HepG2 (cell line): ENCODE data around the gene CFAP221. TPM values are rescaled to one million over a fixed set of nuclear protein-coding genes. Genes with fewer than 3 reads are reported as not detected.

Source experiments
- ATF3 ChIP-seq: sonication (generic); formaldehyde crosslinking; IDR thresholded peaks from 2 replicates; pipeline ENCODE4 v1.4.0; 2020; ENCODE audit warnings: missing genetic modification reagents
- CCDC6 ChIP-seq: sonication (generic); formaldehyde crosslinking; IDR thresholded peaks from 2 replicates; pipeline ENCODE4 v1.8.1; 2022; ENCODE audit warnings: mild to moderate bottlenecking, missing genetic modification reagents, moderate library complexity
- CHCHD3 ChIP-seq: sonication (generic); formaldehyde crosslinking; IDR thresholded peaks from 2 replicates; pipeline ENCODE4 v1.8.0; 2022; ENCODE audit warnings: mild to moderate bottlenecking, missing genetic modification reagents, moderate library complexity
- DBP ChIP-seq: sonication (generic); formaldehyde crosslinking; IDR thresholded peaks from 2 replicates; pipeline ENCODE4 v1.4.0; 2020; ENCODE audit warnings: missing genetic modification reagents; ENCODE audit errors: not compliant biosample characterization
- FOXK2 ChIP-seq: fragments of 450-650 bp; IDR thresholded peaks from 2 replicates; pipeline ENCODE4 v1.6.1; 2016
- HDAC2 ChIP-seq: sonication (generic); formaldehyde crosslinking; IDR thresholded peaks from 2 replicates; pipeline ENCODE4 v1.4.0; 2020; ENCODE audit warnings: missing genetic modification reagents
- LCORL ChIP-seq, 2 experiments: fragments of 450-650 bp in 1 of 2; sonication (generic) in 1 of 2; formaldehyde crosslinking in 1 of 2; IDR thresholded peaks; 2 replicates each; pipeline versions ENCODE4 v1.5.0 to v1.6.1; 2017 to 2020; ENCODE audit warnings: antibody characterized with exemption in 1 of 2, missing genetic modification reagents in 1 of 2
- MTA1 ChIP-seq: sonication (generic); formaldehyde crosslinking; IDR thresholded peaks from 2 replicates; pipeline ENCODE4 v1.4.0; 2020; ENCODE audit warnings: missing genetic modification reagents, mild to moderate bottlenecking, borderline replicate concordance
- ONECUT2 ChIP-seq: sonication (generic); formaldehyde crosslinking; IDR thresholded peaks from 2 replicates; pipeline ENCODE4 v1.4.0; 2020; ENCODE audit warnings: missing genetic modification reagents
- RORA ChIP-seq: sonication (generic); formaldehyde crosslinking; IDR thresholded peaks from 2 replicates; pipeline ENCODE4 v1.5.0; 2020; ENCODE audit warnings: mild to moderate bottlenecking, missing genetic modification reagents, moderate library complexity
- ZFX ChIP-seq: sonication (generic); formaldehyde crosslinking; IDR thresholded peaks from 2 replicates; pipeline ENCODE4 v1.4.0; 2020; ENCODE audit warnings: mild to moderate bottlenecking, low read depth, missing genetic modification reagents, moderate library complexity
- ZKSCAN5 ChIP-seq: sonication (generic); formaldehyde crosslinking; IDR thresholded peaks from 2 replicates; pipeline ENCODE4 v1.5.1; 2020; ENCODE audit warnings: mild to moderate bottlenecking, missing genetic modification reagents
- ZNF3 ChIP-seq: IDR thresholded peaks from 2 replicates; pipeline ENCODE4 v1.7.0; 2017; ENCODE audit warnings: inconsistent platforms
- ZNF460 ChIP-seq: sonication (generic); formaldehyde crosslinking; IDR thresholded peaks from 2 replicates; pipeline ENCODE4 v1.5.1; 2020; ENCODE audit warnings: missing genetic modification reagents, mild to moderate bottlenecking, borderline replicate concordance
- ZNF724P ChIP-seq: sonication (generic); formaldehyde crosslinking; IDR thresholded peaks from 2 replicates; pipeline ENCODE4 v1.8.0; 2022; ENCODE audit warnings: missing genetic modification reagents, borderline replicate concordance
- ZNF788 ChIP-seq: sonication (generic); formaldehyde crosslinking; IDR thresholded peaks from 2 replicates; pipeline ENCODE4 v1.5.0; 2020; ENCODE audit warnings: mild to moderate bottlenecking, missing genetic modification reagents, borderline replicate concordance
- polyA plus RNA-seq, 8 experiments: library from polyadenylated mRNA; depleted of rRNA in 3 of 8; stranded (reverse) in 7 of 8; unstranded in 1 of 8; fragments of >200 nt; fragmentation: Illumina TruSeq in 4 of 8; extraction: Trizol in 4 of 8; gene quantifications; 2 replicates each; pipeline versions ENCODE4 v1.2.1 to v1.2.3, GENCODE V29; 2011 to 2016; ENCODE audit warnings: low read depth in 4 of 8, missing spikeins in 1 of 8, mixed read lengths in 1 of 8; ENCODE audit not compliant: insufficient read depth in 1 of 8
- total RNA-seq, 5 experiments: library from RNA; depleted of rRNA; stranded (reverse); fragments of >200 nt; fragmentation: Illumina TruSeq; extraction: Trizol; gene quantifications; 2 replicates each; pipeline ENCODE4 v1.2.3, GENCODE V29; 2016; ENCODE audit warnings: low read depth in 1 of 5
- TF ChIP-seq, protein P1 (sequence below): sonication (generic); formaldehyde crosslinking; IDR thresholded peaks from 2 replicates; pipeline ENCODE4 v1.8.1; 2023; ENCODE audit warnings: missing genetic modification reagents, mild to moderate bottlenecking, borderline replicate concordance
- TF ChIP-seq, protein P2 (sequence below): sonication (generic); formaldehyde crosslinking; IDR thresholded peaks from 2 replicates; pipeline ENCODE4 v1.5.0; 2020; ENCODE audit warnings: missing genetic modification reagents
- TF ChIP-seq, protein P3 (sequence below): sonication (generic); formaldehyde crosslinking; IDR thresholded peaks from 2 replicates; pipeline ENCODE4 v1.5.0; 2020; ENCODE audit warnings: missing genetic modification reagents, mild to moderate bottlenecking, borderline replicate concordance
- TF ChIP-seq, protein P4 (sequence below): IDR thresholded peaks from 2 replicates; pipeline ENCODE4 v1.6.1; 2018; ENCODE audit warnings: missing genetic modification reagents
- TF ChIP-seq, protein P5 (sequence below): sonication (generic); formaldehyde crosslinking; conservative IDR thresholded peaks from 2 replicates; pipeline ENCODE4 v1.8.1; 2023; ENCODE audit warnings: missing genetic modification reagents

CFAP221 gene
- total and polyA plus RNA-seq, 2 of the 13 experiments (the other 11 are each of a cell fraction or from before 2014, with no cell fraction given), result not detected

GRCh38 chr2:119544075-119544938, at the start of gene CFAP221 (continued):
- TF ChIP-seq, protein P1, sequence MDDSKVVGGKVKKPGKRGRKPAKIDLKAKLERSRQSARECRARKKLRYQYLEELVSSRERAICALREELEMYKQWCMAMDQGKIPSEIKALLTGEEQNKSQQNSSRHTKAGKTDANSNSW (CRISPR knock-in tag), result no peak
- TF ChIP-seq, protein P2, sequence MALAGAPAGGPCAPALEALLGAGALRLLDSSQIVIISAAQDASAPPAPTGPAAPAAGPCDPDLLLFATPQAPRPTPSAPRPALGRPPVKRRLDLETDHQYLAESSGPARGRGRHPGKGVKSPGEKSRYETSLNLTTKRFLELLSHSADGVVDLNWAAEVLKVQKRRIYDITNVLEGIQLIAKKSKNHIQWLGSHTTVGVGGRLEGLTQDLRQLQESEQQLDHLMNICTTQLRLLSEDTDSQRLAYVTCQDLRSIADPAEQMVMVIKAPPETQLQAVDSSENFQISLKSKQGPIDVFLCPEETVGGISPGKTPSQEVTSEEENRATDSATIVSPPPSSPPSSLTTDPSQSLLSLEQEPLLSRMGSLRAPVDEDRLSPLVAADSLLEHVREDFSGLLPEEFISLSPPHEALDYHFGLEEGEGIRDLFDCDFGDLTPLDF (CRISPR knock-in tag), result peak; percentile 65; the same call in 1 of the 2 replicates
- 0 out of 2 replicates have a peak, but pooled peaks have one; percentile 28 for TF ChIP-seq ZNF724P
- TF ChIP-seq, protein P3, sequence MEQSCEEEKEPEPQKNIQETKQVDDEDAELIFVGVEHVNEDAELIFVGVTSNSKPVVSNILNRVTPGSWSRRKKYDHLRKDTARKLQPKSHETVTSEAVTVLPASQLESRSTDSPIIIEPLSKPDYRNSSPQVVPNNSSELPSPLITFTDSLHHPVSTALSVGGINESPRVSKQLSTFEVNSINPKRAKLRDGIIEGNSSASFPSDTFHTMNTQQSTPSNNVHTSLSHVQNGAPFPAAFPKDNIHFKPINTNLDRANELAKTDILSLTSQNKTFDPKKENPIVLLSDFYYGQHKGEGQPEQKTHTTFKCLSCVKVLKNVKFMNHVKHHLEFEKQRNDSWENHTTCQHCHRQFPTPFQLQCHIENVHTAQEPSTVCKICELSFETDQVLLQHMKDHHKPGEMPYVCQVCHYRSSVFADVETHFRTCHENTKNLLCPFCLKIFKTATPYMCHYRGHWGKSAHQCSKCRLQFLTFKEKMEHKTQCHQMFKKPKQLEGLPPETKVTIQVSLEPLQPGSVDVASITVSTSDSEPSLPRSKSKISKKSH (CRISPR knock-in tag), result no peak
- TF ChIP-seq ZNF3 (CRISPR knock-in tag), result no peak
- no peak for TF ChIP-seq ZNF460 (CRISPR knock-in tag)
- TF ChIP-seq ATF3 (CRISPR knock-in tag), result no peak
- 0 out of 2 replicates have a peak, but pooled peaks have one; percentile 9 for TF ChIP-seq HDAC2 (CRISPR knock-in tag)
- peak; percentile 36 for TF ChIP-seq ZFX (CRISPR knock-in tag)
- peak; percentile 48 for TF ChIP-seq DBP (CRISPR knock-in tag)
- peak; percentile 72; the same call in 1 of the 2 replicates for TF ChIP-seq ZNF788 (CRISPR knock-in tag)
- no peak for TF ChIP-seq CHCHD3
- no peak for TF ChIP-seq RORA (CRISPR knock-in tag)
- TF ChIP-seq LCORL (IDR thresholded peaks at IDR 0.05), result no peak
- 0 out of 2 replicates have a peak, but pooled peaks have one; percentile 12 for TF ChIP-seq LCORL (CRISPR knock-in tag; IDR thresholded peaks at IDR 0.05)
- TF ChIP-seq ONECUT2 (CRISPR knock-in tag), result no peak
- no peak for TF ChIP-seq MTA1 (CRISPR knock-in tag)
- TF ChIP-seq ZKSCAN5 (CRISPR knock-in tag), result no peak
- TF ChIP-seq, protein P4, sequence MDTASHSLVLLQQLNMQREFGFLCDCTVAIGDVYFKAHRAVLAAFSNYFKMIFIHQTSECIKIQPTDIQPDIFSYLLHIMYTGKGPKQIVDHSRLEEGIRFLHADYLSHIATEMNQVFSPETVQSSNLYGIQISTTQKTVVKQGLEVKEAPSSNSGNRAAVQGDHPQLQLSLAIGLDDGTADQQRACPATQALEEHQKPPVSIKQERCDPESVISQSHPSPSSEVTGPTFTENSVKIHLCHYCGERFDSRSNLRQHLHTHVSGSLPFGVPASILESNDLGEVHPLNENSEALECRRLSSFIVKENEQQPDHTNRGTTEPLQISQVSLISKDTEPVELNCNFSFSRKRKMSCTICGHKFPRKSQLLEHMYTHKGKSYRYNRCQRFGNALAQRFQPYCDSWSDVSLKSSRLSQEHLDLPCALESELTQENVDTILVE (CRISPR knock-in tag), result no peak
- TF ChIP-seq CCDC6 (CRISPR knock-in tag), result no peak
- peak; percentile 96 for TF ChIP-seq FOXK2
- TF ChIP-seq, protein P5, sequence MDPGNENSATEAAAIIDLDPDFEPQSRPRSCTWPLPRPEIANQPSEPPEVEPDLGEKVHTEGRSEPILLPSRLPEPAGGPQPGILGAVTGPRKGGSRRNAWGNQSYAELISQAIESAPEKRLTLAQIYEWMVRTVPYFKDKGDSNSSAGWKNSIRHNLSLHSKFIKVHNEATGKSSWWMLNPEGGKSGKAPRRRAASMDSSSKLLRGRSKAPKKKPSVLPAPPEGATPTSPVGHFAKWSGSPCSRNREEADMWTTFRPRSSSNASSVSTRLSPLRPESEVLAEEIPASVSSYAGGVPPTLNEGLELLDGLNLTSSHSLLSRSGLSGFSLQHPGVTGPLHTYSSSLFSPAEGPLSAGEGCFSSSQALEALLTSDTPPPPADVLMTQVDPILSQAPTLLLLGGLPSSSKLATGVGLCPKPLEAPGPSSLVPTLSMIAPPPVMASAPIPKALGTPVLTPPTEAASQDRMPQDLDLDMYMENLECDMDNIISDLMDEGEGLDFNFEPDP (CRISPR knock-in tag), result no peak
